ENCODE results near the gene TMEM123. TPM values are rescaled to one million over a fixed set of nuclear protein-coding genes. Genes with fewer than 3 reads are reported as not detected.

TMEM123 gene
- polyA plus RNA-seq, 3 donors, result 68.7 to 368 (median 263) TPM

GRCh38 chr11:102486584-102486983 lies 34.0 kb upstream of the TMEM123 start:
- Histone ChIP-seq H4K20me1 (ENCODE audit: insufficient read depth, low read length) (no peaks in the 10 kb centered on the region), H3K9ac (ENCODE audit: insufficient read depth, low read length, poor library complexity, severe bottlenecking) (no peak overlapping the region), H3K27ac (ENCODE audit: low read depth in 1 of 2, low read length in 2 of 2) (no peak overlapping the region), H3K4me1 (ENCODE audit: control insufficient read depth in 1 of 2, insufficient read depth in 2 of 2, low read length in 2 of 2) (peaks cover 0 to 3% of the 10 kb centered on the region in 2 donors), H3K4me2 (replicated peaks; ENCODE audit: extremely low read depth, low read length, poor library complexity, severe bottlenecking) (no peak overlapping the region), H3K79me2 (ENCODE audit: insufficient read depth, low read length) (no peaks in the 10 kb centered on the region), H3K9me3 (replicated peaks in 1 of 2; ENCODE audit: control insufficient read depth in 1 of 2, insufficient read depth in 1 of 2, low read length in 2 of 2) (no peaks in the 10 kb centered on the region), H2AFZ (ENCODE audit: insufficient read depth, low read depth, low read length, poor library complexity, severe bottlenecking) (no peak overlapping the region), H3K27me3 (ENCODE audit: control insufficient read depth in 2 of 2, insufficient read depth in 2 of 2, low read length in 2 of 2) (no peaks in the 10 kb centered on the region), H3K4me3 (replicated peaks in 1 of 3; ENCODE audit: low read depth in 2 of 3, low read length in 3 of 3) (no peak overlapping the region), H3K36me3 (replicated peaks in 1 of 2; ENCODE audit: control insufficient read depth in 1 of 2, insufficient read depth in 2 of 2, low read length in 2 of 2) (no peaks in the 10 kb centered on the region)
- intact Hi-C loops (cut with micrococcal nuclease), result no loop called here
- peaks cover 0 to 4% (median 0%) of the 10 kb centered on the region in 7 donors for H3K9me3 Mint-ChIP-seq
- no peak overlapping the region for H3K4me3 Mint-ChIP-seq
- no peak for DNase-seq
- no peak overlapping the region for H3K27ac Mint-ChIP-seq
- no peak for TF ChIP-seq CTCF (IDR thresholded peaks at IDR 0.05)
- H3K4me1 Mint-ChIP-seq, result peaks cover 12% of the 10 kb centered on the region
- H3K27me3 Mint-ChIP-seq (ENCODE audit: low read depth in 3 of 3), result peaks cover 0 to 4% (median 2%) of the 10 kb centered on the region in 3 donors
- WGBS (ENCODE audit: insufficient coverage), result 100% methylated on average over 1 of the region's 2 CpGs
- H3K36me3 Mint-ChIP-seq, result no peaks in the 10 kb centered on the region

- no peaks in the 10 kb centered on the region for H3K36me3 Mint-ChIP-seq
- Histone ChIP-seq H3K9ac (ENCODE audit: insufficient read depth, low read length, poor library complexity, severe bottlenecking) (no peak overlapping the region), H3K79me2 (ENCODE audit: insufficient read depth, low read length) (no peaks in the 10 kb centered on the region), H3K4me1 (ENCODE audit: control insufficient read depth in 1 of 2, insufficient read depth in 2 of 2, low read length in 2 of 2) (peaks cover 0 to 3% of the 10 kb centered on the region in 2 donors), H3K27ac (ENCODE audit: low read depth in 1 of 2, low read length in 2 of 2) (no peak overlapping the region), H3K9me3 (replicated peaks in 1 of 2; ENCODE audit: control insufficient read depth in 1 of 2, insufficient read depth in 1 of 2, low read length in 2 of 2) (no peaks in the 10 kb centered on the region), H3K4me2 (replicated peaks; ENCODE audit: extremely low read depth, low read length, poor library complexity, severe bottlenecking) (no peak overlapping the region), H3K27me3 (ENCODE audit: control insufficient read depth in 2 of 2, insufficient read depth in 2 of 2, low read length in 2 of 2) (no peaks in the 10 kb centered on the region), H4K20me1 (ENCODE audit: insufficient read depth, low read length) (no peaks in the 10 kb centered on the region), H2AFZ (ENCODE audit: insufficient read depth, low read depth, low read length, poor library complexity, severe bottlenecking) (no peak overlapping the region), H3K36me3 (replicated peaks in 1 of 2; ENCODE audit: control insufficient read depth in 1 of 2, insufficient read depth in 2 of 2, low read length in 2 of 2) (no peaks in the 10 kb centered on the region), H3K4me3 (replicated peaks in 1 of 3; ENCODE audit: low read depth in 2 of 3, low read length in 3 of 3) (no peak overlapping the region)
- no peak for TF ChIP-seq CTCF (IDR thresholded peaks at IDR 0.05)
- H3K27ac Mint-ChIP-seq, result no peak overlapping the region
- H3K27me3 Mint-ChIP-seq (ENCODE audit: low read depth in 3 of 3), result peaks cover 0 to 4% (median 2%) of the 10 kb centered on the region in 3 donors
- intact Hi-C loops (cut with micrococcal nuclease), result no loop called here
- WGBS (ENCODE audit: insufficient coverage), result no CpG with 5 or more reads among the region's 2 CpGs
- H3K4me3 Mint-ChIP-seq, result no peak overlapping the region
- no peak for DNase-seq
- peaks cover 12% of the 10 kb centered on the region for H3K4me1 Mint-ChIP-seq
- peaks cover 0 to 4% (median 0%) of the 10 kb centered on the region in 7 donors for H3K9me3 Mint-ChIP-seq
These were observed 32.6 kb upstream of the TMEM123 start for GRCh38 chr11:102485095-102485722.

All from CD14-positive monocyte (primary cell).